WTC11 (cell line): Measurements from ENCODE around the gene ECSCR. TPM values are rescaled to one million over a fixed set of nuclear protein-coding genes. Genes with fewer than 3 reads are reported as not detected.

Source experiments
- ATAC-seq: fragments of 200-7000 bp; cut with Tn5 transposase; 2 replicates; pipeline ENCODE4 v1.10.0; 2021; ENCODE audit warnings: mild to moderate bottlenecking, moderate library complexity
- CTCF ChIA-PET: fragments of 300-600 bp; sonication (Branson Sonifier 250); formaldehyde crosslinking; loops from one replicate; lab custom pipeline; 2021; ENCODE audit warnings: antibody characterized with exemption; lab: Charles Lee
- POLR2A ChIA-PET: fragments of 350-600 bp; sonication (Branson Sonifier 250); formaldehyde crosslinking; loops from one replicate; lab custom pipeline; 2021; ENCODE audit warnings: antibody characterized with exemption; lab: Charles Lee
- DNase-seq: peaks from one replicate; pipeline ENCODE4 v3.0.0; 2021; ENCODE audit warnings: low spot score
- H3K27ac Mint-ChIP-seq: 2 replicates; pipeline ENCODE4 v1.8.0; 2021; ENCODE audit warnings: mixed read lengths
- H3K27me3 Mint-ChIP-seq: 2 replicates; pipeline ENCODE4 v1.8.0; 2021; ENCODE audit warnings: low read depth, mild to moderate bottlenecking, moderate library complexity, mixed read lengths
- H3K36me3 Mint-ChIP-seq: 2 replicates; pipeline ENCODE4 v1.8.0; 2021; ENCODE audit warnings: mixed read lengths
- H3K4me1 Mint-ChIP-seq: 2 replicates; pipeline ENCODE4 v1.8.0; 2022; ENCODE audit warnings: mixed read lengths
- H3K4me3 Mint-ChIP-seq: 2 replicates; pipeline ENCODE4 v1.8.0; 2021; ENCODE audit warnings: mild to moderate bottlenecking, moderate library complexity, mixed read lengths
- H3K9me3 Mint-ChIP-seq: 2 replicates; pipeline ENCODE4 v1.8.0; 2021; ENCODE audit warnings: mixed read lengths
- ATF1 ChIP-seq: sonication (generic); formaldehyde crosslinking; IDR thresholded peaks from 2 replicates; pipeline ENCODE4 v1.8.1; 2023; ENCODE audit warnings: mild to moderate bottlenecking, moderate library complexity, missing genetic modification reagents
- ATF2 ChIP-seq: sonication (generic); formaldehyde crosslinking; IDR thresholded peaks from 2 replicates; pipeline ENCODE4 v1.8.1; 2022; ENCODE audit warnings: low read depth, missing genetic modification reagents, borderline replicate concordance
- CTCF ChIP-seq: fragments of 200-600 bp; IDR thresholded peaks from 2 replicates; pipeline ENCODE4 v1.8.0; 2022; ENCODE audit warnings: antibody characterized with exemption
- E2F4 ChIP-seq: sonication (generic); formaldehyde crosslinking; IDR thresholded peaks from 2 replicates; pipeline ENCODE4 v1.8.1; 2022; ENCODE audit warnings: low read depth, mild to moderate bottlenecking, moderate library complexity, missing genetic modification reagents, borderline replicate concordance
- FOXJ3 ChIP-seq: sonication (generic); formaldehyde crosslinking; IDR thresholded peaks from 2 replicates; pipeline ENCODE4 v1.9.0; 2021; ENCODE audit warnings: missing genetic modification reagents, mild to moderate bottlenecking, borderline replicate concordance
- FOXP1 ChIP-seq: sonication (generic); formaldehyde crosslinking; IDR thresholded peaks from 2 replicates; pipeline ENCODE4 v1.8.0; 2022; ENCODE audit warnings: missing genetic modification reagents, mild to moderate bottlenecking, moderate library complexity, borderline replicate concordance
- GRHL2 ChIP-seq: fragments of 250-450 bp; sonication (Bioruptor Pico); IDR thresholded peaks from 2 replicates; pipeline ENCODE4 v1.8.0; 2022; ENCODE audit warnings: mild to moderate bottlenecking, moderate library complexity; ENCODE audit not compliant: insufficient replicate concordance, severe bottlenecking
- GTF2I ChIP-seq: fragments of 250-450 bp; sonication (Bioruptor Pico); conservative IDR thresholded peaks from 2 replicates; pipeline ENCODE4 v1.4.0; 2021; ENCODE audit warnings: mild to moderate bottlenecking
- IRF1 ChIP-seq: sonication (generic); formaldehyde crosslinking; IDR thresholded peaks from 2 replicates; pipeline ENCODE4 v1.8.0; 2023; ENCODE audit warnings: missing genetic modification reagents
- MYBL2 ChIP-seq: sonication (generic); formaldehyde crosslinking; IDR thresholded peaks from 2 replicates; pipeline ENCODE4 v1.8.1; 2023; ENCODE audit warnings: mild to moderate bottlenecking, moderate library complexity, missing genetic modification reagents
- NR1H2 ChIP-seq: sonication (generic); formaldehyde crosslinking; IDR thresholded peaks from 2 replicates; pipeline ENCODE4 v1.9.0; 2021; ENCODE audit warnings: mild to moderate bottlenecking, moderate library complexity, missing genetic modification reagents
- OVOL2 ChIP-seq: fragments of 250-450 bp; sonication (Bioruptor Pico); IDR thresholded peaks from 2 replicates; pipeline ENCODE4 v1.9.0; 2021; ENCODE audit warnings: mild to moderate bottlenecking, borderline replicate concordance
- SOX15 ChIP-seq: fragments of 250-450 bp; sonication (Bioruptor Pico); IDR thresholded peaks from 2 replicates; pipeline ENCODE4 v1.9.0; 2021; ENCODE audit warnings: mild to moderate bottlenecking
- STAT6 ChIP-seq: sonication (generic); formaldehyde crosslinking; conservative IDR thresholded peaks from 2 replicates; pipeline ENCODE4 v1.8.1; 2023; ENCODE audit warnings: mild to moderate bottlenecking, low read depth, missing genetic modification reagents, moderate library complexity
- TEAD4 ChIP-seq: sonication (generic); formaldehyde crosslinking; IDR thresholded peaks from 2 replicates; pipeline ENCODE4 v1.8.0; 2022; ENCODE audit warnings: mild to moderate bottlenecking, missing genetic modification reagents
- TP53 ChIP-seq: sonication (generic); formaldehyde crosslinking; IDR thresholded peaks from 2 replicates; pipeline ENCODE4 v1.8.1; 2023; ENCODE audit warnings: mild to moderate bottlenecking, missing genetic modification reagents
- USF1 ChIP-seq: sonication (generic); formaldehyde crosslinking; IDR thresholded peaks from 2 replicates; pipeline ENCODE4 v1.8.0; 2022; ENCODE audit warnings: mild to moderate bottlenecking, missing genetic modification reagents
- ZBTB43 ChIP-seq: sonication (generic); formaldehyde crosslinking; IDR thresholded peaks from 2 replicates; pipeline ENCODE4 v1.8.1; 2023; ENCODE audit warnings: mild to moderate bottlenecking, missing genetic modification reagents
- ZNF232 ChIP-seq: sonication (generic); formaldehyde crosslinking; IDR thresholded peaks from 2 replicates; pipeline ENCODE4 v1.8.0; 2022; ENCODE audit warnings: mild to moderate bottlenecking, missing genetic modification reagents
- ZNF423 ChIP-seq: fragments of 250-450 bp; sonication (Bioruptor Pico); IDR thresholded peaks from 2 replicates; pipeline ENCODE4 v2.1.2; 2022; ENCODE audit warnings: mild to moderate bottlenecking, moderate library complexity
- ZNF425 ChIP-seq: fragments of 250-450 bp; sonication (Bioruptor Pico); conservative IDR thresholded peaks from 2 replicates; pipeline ENCODE4 v1.9.0; 2021; ENCODE audit warnings: mild to moderate bottlenecking
- ZSCAN18 ChIP-seq: fragments of 250-450 bp; sonication (Bioruptor Pico); IDR thresholded peaks from 2 replicates; pipeline ENCODE4 v2.1.2; 2022; ENCODE audit warnings: mild to moderate bottlenecking, moderate library complexity
- total RNA-seq: library from RNA; stranded (reverse); gene quantifications from 3 replicates; pipeline ENCODE4 v1.2.3, GENCODE V29; 2021

ECSCR gene
- total RNA-seq, 1 experiment from 2014 or later, result 2.7 TPM

GRCh38 chr5:139439013-139439903 is 23.3 kb downstream of the ECSCR start, which contains the start of gene DNAJC18:
Gene DNAJC18, minus strand, starts transcription at chr5:139439525. Its CDS starts 80 bp downstream, at chr5:139439445.
- Mint-ChIP-seq H3K36me3 (peaks cover 6% of the 10 kb centered on the region; the same call in 1 of the 2 replicates), H3K27ac (peak within 1 kb of the TSS; percentile 99), H3K4me1 (peaks cover 31% of the 10 kb centered on the region), H3K9me3 (no peaks in the 10 kb centered on the region), H3K27me3 (peaks cover 4% of the 10 kb centered on the region; the same call in 1 of the 2 replicates), H3K4me3 (peak within 1 kb of the TSS; percentile 95)
- peak; percentile 97 for DNase-seq
- ATAC-seq, result peak; percentile 93
- ChIA-PET CTCF (interaction anchor here (0.6 to 3.5 kb wide), 17 partner anchors 17 to 349 kb away, joined by 3 to 25 read pairs (median 6); partner anchors contain the start of genes ECSCR, PAIP2 and UBE2D2), POLR2A (interaction anchor here (0.6 to 1.4 kb wide), 13 partner anchors 9 to 122 kb away, joined by 3 to 7 read pairs (median 3); partner anchors contain the start of gene SPATA24)
- TF ChIP-seq FOXP1 (CRISPR knock-in tag), result no peak
- no peak for TF ChIP-seq ATF1
- no peak for TF ChIP-seq SOX15 (CRISPR knock-in tag)
- TF ChIP-seq ZNF423 (CRISPR knock-in tag), result no peak
- TF ChIP-seq NR1H2 (CRISPR knock-in tag), result no peak
- no peak for TF ChIP-seq ATF2 (CRISPR knock-in tag)
- TF ChIP-seq TP53 (CRISPR knock-in tag), result no peak
- TF ChIP-seq E2F4 (CRISPR knock-in tag), result no peak
- TF ChIP-seq GTF2I (CRISPR knock-in tag), result no peak
- TF ChIP-seq ZBTB43, result no peak
- TF ChIP-seq CTCF, result no peak
- TF ChIP-seq TEAD4 (CRISPR knock-in tag), result no peak
- no peak for TF ChIP-seq IRF1
- TF ChIP-seq GRHL2 (CRISPR knock-in tag), result no peak
- no peak for TF ChIP-seq ZSCAN18 (CRISPR knock-in tag)
- no peak for TF ChIP-seq STAT6 (CRISPR knock-in tag)
- TF ChIP-seq USF1 (CRISPR knock-in tag), result peak; percentile 68; the same call in 1 of the 2 replicates
- no peak for TF ChIP-seq FOXJ3
- no peak for TF ChIP-seq MYBL2 (CRISPR knock-in tag)
- no peak for TF ChIP-seq ZNF425 (CRISPR knock-in tag)
- TF ChIP-seq OVOL2 (CRISPR knock-in tag), result no peak
- TF ChIP-seq ZNF232 (CRISPR knock-in tag), result 0 out of 2 replicates have a peak, but pooled peaks have one; percentile 32
